Measurements from ENCODE around the gene NUDT14. TPM values are rescaled to one million over a fixed set of nuclear protein-coding genes. Genes with fewer than 3 reads are reported as not detected.

Gene NUDT14
- total RNA-seq, 2 donors from 2014 or later = 13.3 to 18.2 TPM

DNA sequence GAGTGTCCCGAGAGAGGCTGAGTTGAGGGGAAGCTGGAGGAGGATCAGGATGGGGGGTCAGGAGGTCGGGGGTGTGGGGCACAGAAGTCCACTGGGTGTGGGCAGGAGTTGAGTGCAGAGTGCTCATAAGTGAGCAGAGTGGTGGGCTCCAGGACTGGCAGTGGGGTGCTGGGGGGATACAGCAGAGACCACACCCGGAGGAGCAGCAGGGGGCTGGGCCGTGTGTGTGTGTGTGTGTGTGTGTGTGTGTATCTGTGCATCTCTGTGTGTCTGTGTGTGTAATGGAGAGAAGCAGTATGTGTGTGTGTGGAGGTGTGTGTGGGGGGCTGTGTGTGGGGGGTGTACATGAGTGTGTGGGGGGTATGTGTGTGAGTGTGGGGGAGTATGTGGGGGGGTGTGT is 4.9 kb upstream of the NUDT14 start:
- DNase-seq (no peak), ATAC-seq (replicated peaks in 1 of 2) (no peak)
- no peaks in the 10 kb centered on the region for H3K27me3 Mint-ChIP-seq (ENCODE audit: low read depth)
- peaks cover 0 to 2% of the 10 kb centered on the region in 2 donors for H3K9me3 Mint-ChIP-seq
- H3K4me1 Mint-ChIP-seq (ENCODE audit: low read depth) = no peaks in the 10 kb centered on the region
- H3K36me3 Mint-ChIP-seq (ENCODE audit: insufficient read depth in 2 of 2) = peaks cover 0 to 1% of the 10 kb centered on the region in 2 donors
- no peak overlapping the region for H3K27ac Mint-ChIP-seq
- no peak overlapping the region for H3K4me3 Mint-ChIP-seq

DNA sequence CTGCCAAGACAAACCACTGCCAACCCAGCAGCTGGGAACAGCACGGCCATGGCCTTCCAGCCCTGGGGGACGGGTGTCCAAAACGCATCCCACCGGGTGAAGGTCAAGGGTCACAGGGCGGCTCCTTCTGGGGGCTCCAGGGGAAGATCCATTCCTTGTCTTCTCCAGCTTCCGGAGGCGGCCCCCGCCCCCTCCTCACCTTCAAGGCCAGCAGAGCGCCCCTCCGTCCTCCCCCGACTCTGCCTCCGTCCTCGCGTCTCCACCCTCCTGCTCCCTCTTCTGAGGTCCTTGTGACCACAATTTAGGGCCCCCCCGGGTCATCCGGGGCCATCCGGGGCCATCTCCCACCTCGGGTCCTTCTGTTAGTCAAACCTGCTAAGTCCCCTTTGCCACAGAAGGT is 3.9 kb upstream of the NUDT14 start:
- no peak for DNase-seq
- ATAC-seq (replicated peaks in 1 of 2) = no peak
- Mint-ChIP-seq H3K36me3 (ENCODE audit: insufficient read depth in 2 of 2) (peaks cover 0 to 1% of the 10 kb centered on the region in 2 donors), H3K27me3 (ENCODE audit: low read depth) (no peaks in the 10 kb centered on the region), H3K9me3 (peaks cover 0 to 2% of the 10 kb centered on the region in 2 donors), H3K4me3 (no peak overlapping the region), H3K4me1 (ENCODE audit: low read depth) (no peaks in the 10 kb centered on the region), H3K27ac (no peak overlapping the region)

DNA sequence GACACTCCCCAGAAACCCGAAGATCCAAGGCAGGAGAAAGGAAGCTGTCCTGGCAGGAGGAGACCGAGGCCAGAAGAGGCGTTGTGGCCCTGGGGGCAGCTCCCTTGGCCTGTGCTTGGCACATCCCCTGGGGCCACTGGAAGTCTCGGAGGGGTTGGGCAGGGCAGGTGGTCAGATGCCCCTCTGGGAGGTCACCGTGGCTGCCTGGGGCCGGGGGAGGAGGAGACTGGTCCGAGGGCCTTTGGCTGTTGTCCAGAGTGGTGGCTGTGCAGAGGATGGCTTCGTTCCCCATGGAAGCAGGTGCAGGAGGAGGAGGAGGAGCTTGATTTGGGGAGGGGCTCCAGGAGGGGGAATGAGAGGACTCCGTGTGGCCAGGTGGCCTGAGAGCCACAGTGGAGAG is 3.3 kb upstream of the NUDT14 start:
- H3K9me3 Mint-ChIP-seq = peaks cover 0 to 2% of the 10 kb centered on the region in 2 donors
- H3K4me1 Mint-ChIP-seq (ENCODE audit: low read depth) = no peaks in the 10 kb centered on the region
- no peak for ATAC-seq (replicated peaks in 1 of 2)

DNA sequence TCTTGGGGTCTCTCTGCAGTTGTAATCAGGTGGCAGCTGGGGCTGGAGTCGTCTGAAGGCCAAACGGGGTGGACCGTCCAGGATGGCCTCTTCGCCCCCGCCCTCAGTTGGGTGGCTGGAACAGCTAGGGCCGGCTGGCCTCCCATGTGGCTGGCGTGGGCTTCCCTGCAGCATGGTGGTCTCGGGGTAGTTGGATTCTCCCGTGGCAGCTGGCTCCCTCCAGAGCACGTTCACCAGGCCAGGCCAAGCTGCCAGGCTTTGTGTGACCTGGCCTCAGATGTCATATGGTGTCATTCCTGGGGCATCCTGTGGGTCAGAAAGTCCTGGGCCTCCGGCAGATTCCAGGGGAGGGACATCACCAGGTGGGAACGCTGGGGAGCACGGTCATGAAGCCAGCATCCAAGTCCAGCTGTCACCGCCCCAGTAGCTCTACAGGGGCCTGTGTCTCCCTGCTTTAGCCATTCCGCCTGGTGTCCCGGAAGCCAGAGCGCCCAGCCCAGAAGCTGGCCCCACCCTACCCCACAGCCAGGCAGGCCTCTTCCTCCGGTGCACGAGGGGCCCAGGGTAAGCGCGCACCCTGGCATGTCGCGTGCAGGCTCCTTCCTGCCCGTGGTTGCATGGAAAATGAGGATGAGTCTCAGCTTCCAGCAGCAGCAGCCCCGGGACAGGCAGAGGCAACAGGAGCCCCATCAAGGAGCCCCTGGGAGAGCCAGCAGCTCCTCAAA is 1.3 kb upstream of the NUDT14 start:
- H3K9me3 Mint-ChIP-seq = no peaks in the 10 kb centered on the region
- ATAC-seq (replicated peaks in 1 of 2) (no peak), DNase-seq (no peak)
- no peaks in the 10 kb centered on the region for H3K36me3 Mint-ChIP-seq (ENCODE audit: insufficient read depth in 2 of 2)
- H3K4me3 Mint-ChIP-seq = peak overlapping the region; percentile 45 to 61
- H3K4me1 Mint-ChIP-seq (ENCODE audit: low read depth) = no peaks in the 10 kb centered on the region
- no peak overlapping the region for H3K27ac Mint-ChIP-seq
- H3K27me3 Mint-ChIP-seq (ENCODE audit: low read depth) = no peaks in the 10 kb centered on the region

More for the DNA sequence above, 3.3 kb upstream of the NUDT14 start:
- DNase-seq = no peak
- Mint-ChIP-seq H3K36me3 (ENCODE audit: insufficient read depth in 2 of 2) (peaks cover 0 to 1% of the 10 kb centered on the region in 2 donors), H3K4me3 (no peak overlapping the region), H3K27me3 (ENCODE audit: low read depth) (no peaks in the 10 kb centered on the region), H3K27ac (no peak overlapping the region)

DNA sequence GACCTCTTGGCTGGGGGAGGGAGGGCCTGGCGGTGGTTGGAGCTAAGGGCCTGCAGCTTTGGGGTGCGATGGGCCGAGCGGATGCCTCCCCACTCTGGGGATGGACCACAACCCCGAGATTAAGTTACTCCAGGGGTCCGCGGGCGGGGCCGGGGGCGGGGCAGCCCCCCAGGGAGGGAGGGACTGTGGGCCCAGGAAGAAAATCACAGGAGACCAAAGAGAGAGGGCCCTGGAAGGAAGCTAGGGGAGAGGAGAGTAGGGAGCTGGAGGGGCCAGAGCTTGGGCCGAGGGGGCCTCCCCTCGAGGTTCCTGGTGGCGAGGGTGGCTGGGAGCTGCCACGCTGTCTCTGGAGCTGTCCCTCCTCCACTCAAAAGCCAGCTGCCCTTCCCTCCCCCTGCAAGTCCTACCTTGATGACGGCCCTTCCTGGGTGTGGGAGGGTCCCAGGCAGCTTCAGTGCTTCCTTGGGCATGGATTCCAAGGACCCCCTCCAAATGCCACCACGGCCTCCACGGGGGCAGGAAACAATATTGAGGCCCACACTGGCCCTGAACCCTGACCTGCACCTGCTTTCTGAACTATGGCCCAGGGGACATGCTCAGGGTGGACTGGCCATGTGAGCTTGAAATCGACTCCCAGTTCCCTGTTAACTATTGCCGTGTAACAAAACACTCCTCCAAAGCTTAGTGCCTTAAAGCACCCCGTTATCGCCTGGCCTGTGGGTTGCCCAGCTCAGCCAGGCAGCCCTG is 610 bp upstream of the NUDT14 start:
- H3K4me1 Mint-ChIP-seq (ENCODE audit: low read depth) = no peaks in the 10 kb centered on the region

DNA sequence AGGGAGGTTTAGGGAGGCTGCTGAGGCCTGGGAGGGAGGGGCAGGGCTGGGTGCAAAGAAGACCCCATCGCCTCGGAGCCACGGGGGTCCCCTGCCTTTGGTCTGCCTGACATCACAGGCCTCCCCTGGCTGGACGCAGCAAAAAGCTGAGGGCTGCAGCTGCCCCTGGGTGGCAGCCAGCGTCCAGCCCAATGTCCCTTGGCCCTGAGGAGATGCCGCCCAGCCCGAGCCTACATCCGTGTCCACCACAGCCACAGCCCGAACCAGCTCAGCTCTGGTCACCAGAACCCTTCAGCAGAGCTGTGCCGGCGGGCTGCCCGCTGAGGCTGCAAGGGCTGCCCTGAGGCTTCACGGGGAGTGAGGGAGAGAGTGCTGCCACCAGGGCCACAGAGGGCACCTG is 1.9 kb downstream of the NUDT14 start:
- no peak for DNase-seq
- Mint-ChIP-seq H3K4me3 (no peak overlapping the region), H3K27ac (no peak overlapping the region), H3K27me3 (ENCODE audit: low read depth) (no peaks in the 10 kb centered on the region), H3K36me3 (ENCODE audit: insufficient read depth in 2 of 2) (no peaks in the 10 kb centered on the region), H3K9me3 (no peaks in the 10 kb centered on the region), H3K4me1 (ENCODE audit: low read depth) (peaks cover 9% of the 10 kb centered on the region)
- ATAC-seq (replicated peaks in 1 of 2) = no peak

More for the DNA sequence above, 610 bp upstream of the NUDT14 start:
- Mint-ChIP-seq H3K4me3 (peak overlapping the region; percentile 45 to 61), H3K27me3 (ENCODE audit: low read depth) (no peaks in the 10 kb centered on the region), H3K27ac (no peak overlapping the region), H3K36me3 (ENCODE audit: insufficient read depth in 2 of 2) (no peaks in the 10 kb centered on the region), H3K9me3 (no peaks in the 10 kb centered on the region)
- ATAC-seq (replicated peaks in 1 of 2) = no peak
- DNase-seq = no peak

DNA sequence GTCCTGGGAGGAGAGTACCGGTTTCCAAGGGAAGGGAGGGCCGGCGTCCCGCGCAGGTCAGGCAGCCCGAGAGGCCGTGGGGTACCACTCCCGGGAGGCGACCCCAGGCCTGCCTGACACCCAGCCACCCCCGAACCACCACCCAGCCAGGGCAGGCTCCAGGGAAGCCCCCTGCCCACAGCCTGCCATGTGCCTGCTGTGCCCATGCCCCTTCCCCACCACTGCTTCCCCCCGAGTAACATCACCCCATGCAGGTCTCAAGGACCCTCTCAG is 2.3 kb downstream of the NUDT14 start:
- Mint-ChIP-seq H3K27ac (no peak overlapping the region), H3K27me3 (ENCODE audit: low read depth) (no peaks in the 10 kb centered on the region), H3K36me3 (ENCODE audit: insufficient read depth in 2 of 2) (no peaks in the 10 kb centered on the region), H3K9me3 (no peaks in the 10 kb centered on the region), H3K4me3 (no peak overlapping the region), H3K4me1 (ENCODE audit: low read depth) (peaks cover 9% of the 10 kb centered on the region)
- no peak for DNase-seq
- ATAC-seq (replicated peaks in 1 of 2) = no peak

DNA sequence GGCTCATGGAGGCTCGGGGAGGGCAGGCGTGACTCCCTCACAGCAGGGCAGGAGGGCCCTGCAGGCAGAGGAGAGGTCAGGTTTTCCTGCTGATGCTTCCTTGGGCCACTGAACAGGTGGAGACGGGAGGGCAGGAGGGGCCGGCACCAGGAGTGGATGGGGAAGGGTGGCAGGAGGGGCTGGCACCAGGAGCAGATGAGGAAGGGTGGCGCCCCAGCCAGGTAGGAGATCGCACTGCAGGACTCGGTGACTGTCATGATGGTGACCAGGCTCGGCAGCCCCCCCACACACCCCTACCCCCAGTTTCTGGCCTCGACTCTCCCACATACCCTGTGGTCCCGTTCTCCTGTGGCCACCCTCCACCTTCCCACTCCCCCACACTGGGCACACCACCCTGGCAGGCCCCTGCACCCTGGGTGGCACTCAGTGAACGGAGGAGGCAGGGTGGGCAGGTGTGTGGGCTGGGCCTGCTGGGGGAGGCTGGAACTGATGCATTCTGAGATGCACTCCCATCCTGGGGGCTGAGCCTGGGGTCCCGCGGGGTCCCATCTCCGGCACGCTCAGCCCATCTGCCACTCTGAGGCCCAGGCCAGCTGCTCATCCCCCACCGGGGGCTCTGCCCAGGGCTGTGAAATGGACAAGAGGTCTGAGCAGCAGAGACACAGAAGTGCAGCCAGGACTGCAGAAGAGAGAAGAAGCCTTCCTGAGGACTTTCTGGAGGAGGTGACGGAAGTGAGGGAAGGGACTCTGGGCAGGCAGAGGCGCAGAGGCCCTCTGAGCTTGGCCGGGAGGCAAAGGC is 2.8 kb downstream of the NUDT14 start:
- Mint-ChIP-seq H3K4me1 (ENCODE audit: low read depth) (peaks cover 9% of the 10 kb centered on the region), H3K27me3 (ENCODE audit: low read depth) (no peaks in the 10 kb centered on the region), H3K36me3 (ENCODE audit: insufficient read depth in 2 of 2) (no peaks in the 10 kb centered on the region), H3K9me3 (no peaks in the 10 kb centered on the region), H3K4me3 (no peak overlapping the region), H3K27ac (no peak overlapping the region)
- ATAC-seq (replicated peaks in 1 of 2) (no peak), DNase-seq (no peak)

DNA sequence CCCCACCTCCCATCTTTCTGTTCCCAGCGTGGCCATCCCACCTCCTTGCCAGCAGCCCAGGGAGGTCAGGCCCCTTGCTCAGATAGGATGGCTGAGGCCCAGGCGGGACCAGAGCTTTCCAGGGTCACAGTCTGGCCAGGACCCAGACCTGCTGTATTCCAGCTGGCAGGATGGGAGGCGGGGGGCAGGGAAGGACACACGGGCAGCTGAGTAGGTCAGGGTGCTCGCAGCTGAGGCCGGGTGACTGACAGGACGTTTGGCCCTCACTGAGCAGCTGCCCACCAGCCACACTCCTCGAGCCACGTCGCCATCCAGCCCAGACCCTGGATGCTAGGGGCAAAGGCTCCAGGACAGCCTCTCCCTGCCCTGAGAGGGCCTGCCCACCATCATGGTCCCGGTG is 4.0 kb downstream of the NUDT14 start:
- Mint-ChIP-seq H3K27ac (no peak overlapping the region), H3K9me3 (no peaks in the 10 kb centered on the region), H3K4me3 (no peak overlapping the region), H3K36me3 (ENCODE audit: insufficient read depth in 2 of 2) (no peaks in the 10 kb centered on the region), H3K27me3 (ENCODE audit: low read depth) (no peaks in the 10 kb centered on the region), H3K4me1 (ENCODE audit: low read depth) (peaks cover 9% of the 10 kb centered on the region)
- no peak for DNase-seq
- no peak for ATAC-seq (replicated peaks in 1 of 2)

DNA sequence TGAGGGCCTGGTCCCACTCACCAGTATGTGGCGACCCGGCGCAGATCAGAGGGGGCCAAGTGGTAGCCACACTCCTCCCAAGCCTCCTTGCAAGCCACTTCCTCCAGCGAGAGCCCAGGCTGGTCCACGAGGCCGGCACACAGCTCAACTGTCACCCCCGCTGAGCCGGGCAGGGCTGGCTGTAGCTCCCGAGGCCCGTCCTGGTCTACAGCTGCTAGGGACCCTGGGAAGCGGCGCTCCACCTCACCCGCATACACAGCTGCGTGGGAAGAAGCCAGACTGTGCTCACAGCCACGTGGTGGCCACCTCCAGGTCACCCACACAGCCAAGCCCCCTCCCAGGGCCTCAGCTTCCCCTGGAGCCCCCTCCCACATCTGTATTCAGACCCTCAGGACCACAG is 4.6 kb downstream of the NUDT14 start:
- H3K4me1 Mint-ChIP-seq (ENCODE audit: low read depth) = peaks cover 9% of the 10 kb centered on the region
- H3K27me3 Mint-ChIP-seq (ENCODE audit: low read depth) = no peaks in the 10 kb centered on the region
- no peak overlapping the region for H3K27ac Mint-ChIP-seq
- H3K4me3 Mint-ChIP-seq = no peak overlapping the region
- no peak for ATAC-seq (replicated peaks in 1 of 2)
- no peaks in the 10 kb centered on the region for H3K9me3 Mint-ChIP-seq
- no peaks in the 10 kb centered on the region for H3K36me3 Mint-ChIP-seq (ENCODE audit: insufficient read depth in 2 of 2)
- no peak for DNase-seq

DNA sequence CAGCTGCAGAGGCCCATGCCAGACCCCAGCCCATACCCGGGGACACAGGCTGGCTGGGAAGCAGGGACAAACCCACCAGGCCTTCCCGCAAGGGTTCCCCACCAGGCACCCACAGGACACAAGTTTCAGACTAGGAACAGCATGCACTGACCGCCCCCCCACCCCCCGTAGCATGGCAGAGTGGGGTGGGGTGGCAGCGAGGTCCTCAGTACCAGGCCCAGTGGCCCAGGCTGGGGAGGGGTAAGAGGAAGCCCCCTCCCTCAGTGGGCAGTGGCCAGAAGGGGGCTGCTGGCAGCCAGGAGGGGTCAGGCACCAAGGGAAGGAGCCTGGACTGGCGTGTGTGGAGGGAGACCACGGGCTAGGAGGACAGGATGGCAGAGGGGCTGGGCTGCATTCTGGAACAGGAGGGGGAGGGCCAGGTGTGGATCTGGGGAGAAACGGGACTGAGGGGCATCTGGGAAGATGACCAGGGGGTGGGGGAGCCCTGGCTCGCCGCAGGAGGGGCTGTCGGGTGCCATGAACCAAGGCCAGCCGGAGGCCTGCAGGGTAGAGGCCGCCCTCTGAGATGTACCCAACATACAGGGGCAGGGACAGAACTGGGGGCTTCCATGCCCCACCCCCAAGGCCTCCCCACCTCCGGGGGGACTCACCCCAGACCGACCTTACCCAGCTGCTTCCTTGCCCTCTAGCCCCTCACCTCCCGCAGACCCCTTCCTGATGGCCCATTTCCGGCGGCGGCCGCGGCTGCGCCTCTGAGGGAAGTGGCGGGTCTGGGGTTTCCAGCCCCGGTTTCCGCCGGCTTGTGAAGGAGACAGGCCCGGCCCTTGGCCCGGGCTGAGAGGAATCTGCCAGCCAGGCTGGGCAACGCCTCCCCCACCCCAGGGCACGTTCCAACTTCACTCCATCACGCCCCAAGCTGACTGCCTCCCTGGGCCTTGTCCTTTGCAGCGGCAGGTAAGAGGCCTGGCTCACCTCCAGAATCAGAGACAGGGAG is 6.9 kb downstream of the NUDT14 start:
- Mint-ChIP-seq H3K4me1 (ENCODE audit: low read depth) (peaks cover 22% of the 10 kb centered on the region), H3K36me3 (ENCODE audit: insufficient read depth in 2 of 2) (no peaks in the 10 kb centered on the region), H3K27ac (no peak overlapping the region), H3K9me3 (no peaks in the 10 kb centered on the region), H3K4me3 (peak overlapping the region; percentile 40 to 56), H3K27me3 (ENCODE audit: low read depth) (peaks cover 8% of the 10 kb centered on the region)
- ATAC-seq (replicated peaks in 1 of 2) (peak; percentile 53 to 58), DNase-seq (peak; percentile 47 to 61)

DNA sequence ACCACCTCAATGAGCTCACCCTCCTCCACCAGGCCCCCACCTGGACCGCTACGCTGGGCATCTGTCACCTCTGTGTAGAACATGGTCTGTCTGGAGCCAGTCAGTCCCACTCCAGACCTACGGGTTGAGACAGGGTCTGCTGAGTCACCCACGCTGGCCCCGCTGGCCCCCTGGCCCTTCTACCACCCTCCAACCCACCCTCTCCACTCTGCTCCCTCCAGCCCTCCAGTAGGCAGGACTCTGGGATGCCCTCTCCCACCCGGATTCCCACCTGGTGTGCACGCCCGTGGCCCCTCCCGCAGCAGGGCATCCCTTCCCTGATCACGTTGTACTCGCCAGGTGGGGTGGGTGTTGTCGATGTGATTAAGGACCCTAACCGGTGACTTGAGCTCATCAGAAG is 8.0 kb downstream of the NUDT14 start:
- Mint-ChIP-seq H3K4me1 (ENCODE audit: low read depth) (peaks cover 22% of the 10 kb centered on the region), H3K9me3 (no peaks in the 10 kb centered on the region), H3K27ac (no peak overlapping the region), H3K27me3 (ENCODE audit: low read depth) (peaks cover 8% of the 10 kb centered on the region), H3K36me3 (ENCODE audit: insufficient read depth in 2 of 2) (no peaks in the 10 kb centered on the region), H3K4me3 (no peak overlapping the region)
- no peak for ATAC-seq (replicated peaks in 1 of 2)
- DNase-seq = no peak
